ENCODE results near the gene PPP3CA. TPM values are rescaled to one million over a fixed set of nuclear protein-coding genes. Genes with fewer than 3 reads are reported as not detected.

PPP3CA gene
- total and polyA plus RNA-seq, 2 of the 13 experiments (the other 11 are each of a cell fraction or from before 2014, with no cell fraction given), result 4.8 to 13.2 TPM

GRCh38 chr4:101346351-101347266 is 717 bp downstream of the PPP3CA start (continued):
- no peak for TF ChIP-seq THYN1 (CRISPR knock-in tag; IDR thresholded peaks at IDR 0.05; ENCODE audit: borderline replicate concordance, low read depth)
- TF ChIP-seq GRHL1 (CRISPR knock-in tag; conservative IDR thresholded peaks at IDR 0.05), result no peak
- peak; percentile 23; the same call in 1 of the 2 replicates for TF ChIP-seq ZNF605 (CRISPR knock-in tag; IDR thresholded peaks at IDR 0.05)
- no peak for TF ChIP-seq RERE (CRISPR knock-in tag; IDR thresholded peaks at IDR 0.05; ENCODE audit: low read depth)
- TF ChIP-seq RAD51 (IDR thresholded peaks at IDR 0.05; ENCODE audit: borderline replicate concordance), result no peak
- TF ChIP-seq SRSF4 (IDR thresholded peaks at IDR 0.05; ENCODE audit: low read depth, low read length, poor library complexity, severe bottlenecking), result no peak
- TF ChIP-seq BRF2 (CRISPR knock-in tag; IDR thresholded peaks at IDR 0.05), result no peak
- no peak for TF ChIP-seq ZNF646 (CRISPR knock-in tag; IDR thresholded peaks at IDR 0.05)
- TF ChIP-seq ZNF251 (CRISPR knock-in tag; IDR thresholded peaks at IDR 0.05), result no peak
- no peak for TF ChIP-seq NR3C1 (CRISPR knock-in tag; IDR thresholded peaks at IDR 0.05)
- no peak for TF ChIP-seq ZNF34 (CRISPR knock-in tag; IDR thresholded peaks at IDR 0.05; ENCODE audit: borderline replicate concordance)
- no peak for TF ChIP-seq ZNF256 (CRISPR knock-in tag; conservative IDR thresholded peaks at IDR 0.05)
